Endometrium (tissue), 2 donors: ENCODE measurements around the gene CPM.
"Not testable (repeated sequence)": the region's sequence is repeated elsewhere in the genome, so short reads cannot be mapped to it uniquely, and the experiment has no call there.

Experiments used
- FAIRE-seq: peaks from 2 replicates; lab custom pipeline; 2012; peaks lifted over from hg19 to GRCh38; lab: Jason Lieb, UNC
- donor health status: control.
- donor health status: control.

The CPM gene

GRCh38 chr12:68877583-68877982 lies 55.4 kb downstream of the CPM start:
- no peak for FAIRE-seq

GRCh38 chr12:68876461-68876860 lies 56.5 kb downstream of the CPM start:
- no peak for FAIRE-seq

GRCh38 chr12:68873316-68873715 lies 59.7 kb downstream of the CPM start:
- no peak for FAIRE-seq

- no peak for FAIRE-seq
Measured at GRCh38 chr12:68871921-68872320, 61.0 kb downstream of the CPM start.

- no peak for FAIRE-seq
Measured at GRCh38 chr12:68871396-68871795, 61.6 kb downstream of the CPM start.

GRCh38 chr12:68870443-68870842 lies 62.5 kb downstream of the CPM start:
- no peak for FAIRE-seq

- FAIRE-seq: no peak
Measured at GRCh38 chr12:68870011-68870410, 63.0 kb downstream of the CPM start.

GRCh38 chr12:68868043-68868790 lies 64.8 kb downstream of the CPM start:
- FAIRE-seq: no peak

GRCh38 chr12:68867606-68868005 lies 65.4 kb downstream of the CPM start:
- FAIRE-seq: no peak

GRCh38 chr12:68866950-68867349 lies 66.0 kb downstream of the CPM start:
- FAIRE-seq: no peak

- no peak for FAIRE-seq
Measured at GRCh38 chr12:68865399-68866164, 67.4 kb downstream of the CPM start.

GRCh38 chr12:68864604-68865003 lies 68.4 kb downstream of the CPM start:
- FAIRE-seq: no peak

GRCh38 chr12:68863886-68864454 lies 69.0 kb downstream of the CPM start:
- not testable (repeated sequence) for FAIRE-seq

- no peak for FAIRE-seq
Measured at GRCh38 chr12:68863109-68863770, 69.7 kb downstream of the CPM start.

- no peak for FAIRE-seq
Measured at GRCh38 chr12:68861890-68862289, 71.1 kb downstream of the CPM start.

GRCh38 chr12:68856510-68856909 lies 76.5 kb downstream of the CPM start:
- FAIRE-seq: no peak

GRCh38 chr12:68855771-68856170 lies 77.2 kb downstream of the CPM start:
- FAIRE-seq: no peak

- FAIRE-seq: no peak
Measured at GRCh38 chr12:68855111-68855510, 77.9 kb downstream of the CPM start.

- no peak for FAIRE-seq
Measured at GRCh38 chr12:68854554-68854953, 78.4 kb downstream of the CPM start.

GRCh38 chr12:68854078-68854468 lies 78.9 kb downstream of the CPM start:
- FAIRE-seq: no peak

- FAIRE-seq: no peak
Measured at GRCh38 chr12:68853396-68854077, 79.4 kb downstream of the CPM start.
